Measurements from ENCODE around the gene VTI1A.

Gene VTI1A

GRCh38 chr10:112465299-112465883, 18.4 kb downstream of the VTI1A start:
- H3K4me3 ChIP-seq (ENCODE audit: control insufficient read depth, low read depth, low read length), result no peak overlapping the region
- DNase-seq (ENCODE audit: low read depth), result no peak
- TF ChIP-seq CTCF (IDR thresholded peaks at IDR 0.05; ENCODE audit: control insufficient read depth, insufficient read depth, low read depth, low read length, missing control alignments), result no peak

- DNase-seq (ENCODE audit: low read depth), result no peak
- TF ChIP-seq CTCF (IDR thresholded peaks at IDR 0.05; ENCODE audit: control insufficient read depth, insufficient read depth, low read depth, low read length, missing control alignments), result no peak
- H3K4me3 ChIP-seq (ENCODE audit: control insufficient read depth, low read depth, low read length), result no peak overlapping the region
Observed at GRCh38 chr10:112466802-112467201, 19.8 kb downstream of the VTI1A start.

- DNase-seq (ENCODE audit: low read depth), result no peak
- no peak overlapping the region for H3K4me3 ChIP-seq (ENCODE audit: control insufficient read depth, low read depth, low read length)
- TF ChIP-seq CTCF (IDR thresholded peaks at IDR 0.05; ENCODE audit: control insufficient read depth, insufficient read depth, low read depth, low read length, missing control alignments), result no peak
Observed at GRCh38 chr10:112467541-112468075, 20.6 kb downstream of the VTI1A start.

GRCh38 chr10:112471878-112472487, 25.0 kb downstream of the VTI1A start:
- DNase-seq (ENCODE audit: low read depth), result peak; percentile 33
- H3K4me3 ChIP-seq (ENCODE audit: control insufficient read depth, low read depth, low read length), result no peak overlapping the region
- TF ChIP-seq CTCF (IDR thresholded peaks at IDR 0.05; ENCODE audit: control insufficient read depth, insufficient read depth, low read depth, low read length, missing control alignments), result peak; percentile 58

- H3K4me3 ChIP-seq (ENCODE audit: control insufficient read depth, low read depth, low read length), result no peak overlapping the region
- peak; percentile 54 for TF ChIP-seq CTCF (IDR thresholded peaks at IDR 0.05; ENCODE audit: control insufficient read depth, insufficient read depth, low read depth, low read length, missing control alignments)
- no peak for DNase-seq (ENCODE audit: low read depth)
Observed at GRCh38 chr10:112475575-112476218, 28.7 kb downstream of the VTI1A start.

- TF ChIP-seq CTCF (IDR thresholded peaks at IDR 0.05; ENCODE audit: control insufficient read depth, insufficient read depth, low read depth, low read length, missing control alignments), result no peak
Observed at GRCh38 chr10:112481602-112482001, 34.6 kb downstream of the VTI1A start.

More at GRCh38 chr10:112481602-112482001, 34.6 kb downstream of the VTI1A start:
- no peak for DNase-seq (ENCODE audit: low read depth)
- no peak overlapping the region for H3K4me3 ChIP-seq (ENCODE audit: control insufficient read depth, low read depth, low read length)
